ENCODE measurements around the gene GRK5.

DNA sequence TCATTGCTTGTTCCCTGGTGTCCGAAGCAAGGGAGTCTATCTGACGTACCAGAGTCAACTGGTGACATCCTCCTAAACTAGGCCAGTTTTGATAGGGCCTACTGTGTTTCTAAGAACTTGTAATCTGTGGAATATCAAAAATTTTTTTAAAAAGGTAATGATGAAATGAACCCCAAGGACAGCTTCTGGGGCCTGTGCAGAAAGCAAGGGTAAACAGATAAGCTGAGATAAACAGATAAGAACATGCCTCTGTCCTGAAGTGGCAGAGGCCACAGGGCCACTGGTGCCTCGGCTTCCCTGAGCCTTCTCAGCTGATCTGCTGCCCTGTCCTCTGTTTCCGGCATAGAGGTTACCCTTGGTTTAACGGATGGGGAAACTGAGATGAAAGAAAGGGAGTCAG, 8.8 kb downstream of the GRK5 start:
- TF ChIP-seq, protein P1, sequence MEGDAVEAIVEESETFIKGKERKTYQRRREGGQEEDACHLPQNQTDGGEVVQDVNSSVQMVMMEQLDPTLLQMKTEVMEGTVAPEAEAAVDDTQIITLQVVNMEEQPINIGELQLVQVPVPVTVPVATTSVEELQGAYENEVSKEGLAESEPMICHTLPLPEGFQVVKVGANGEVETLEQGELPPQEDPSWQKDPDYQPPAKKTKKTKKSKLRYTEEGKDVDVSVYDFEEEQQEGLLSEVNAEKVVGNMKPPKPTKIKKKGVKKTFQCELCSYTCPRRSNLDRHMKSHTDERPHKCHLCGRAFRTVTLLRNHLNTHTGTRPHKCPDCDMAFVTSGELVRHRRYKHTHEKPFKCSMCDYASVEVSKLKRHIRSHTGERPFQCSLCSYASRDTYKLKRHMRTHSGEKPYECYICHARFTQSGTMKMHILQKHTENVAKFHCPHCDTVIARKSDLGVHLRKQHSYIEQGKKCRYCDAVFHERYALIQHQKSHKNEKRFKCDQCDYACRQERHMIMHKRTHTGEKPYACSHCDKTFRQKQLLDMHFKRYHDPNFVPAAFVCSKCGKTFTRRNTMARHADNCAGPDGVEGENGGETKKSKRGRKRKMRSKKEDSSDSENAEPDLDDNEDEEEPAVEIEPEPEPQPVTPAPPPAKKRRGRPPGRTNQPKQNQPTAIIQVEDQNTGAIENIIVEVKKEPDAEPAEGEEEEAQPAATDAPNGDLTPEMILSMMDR (IDR thresholded peaks at IDR 0.05; ENCODE audit: low read length): no peak
- TF ChIP-seq EZH2 (optimal IDR thresholded peaks at IDR 0.05; ENCODE audit: low read depth, low read length) (no peak), EZH2phosphoT487 (IDR thresholded peaks at IDR 0.05; ENCODE audit: low read length) (no peak)

Data from MM.1S (cell line).